Activated naive CD4-positive, alpha-beta T cell treated with Interleukin-2 at 50 U/mL for 16 hours (primary cell): Measurements from ENCODE around the gene CBR3.

Experiments used
- DNase-seq: peaks from one replicate; pipeline ENCODE4 v3.0.0-alpha.2; 2020

The CBR3 gene

GRCh38 chr21:36186506-36187399 is 51.9 kb downstream of the CBR3 start:
- DNase-seq, result no peak

GRCh38 chr21:36188081-36188681 is 53.3 kb downstream of the CBR3 start:
- no peak for DNase-seq

- DNase-seq, result no peak
Observed at GRCh38 chr21:36188937-36189336, 54.1 kb downstream of the CBR3 start.

GRCh38 chr21:36190736-36191135 is 55.9 kb downstream of the CBR3 start:
- no peak for DNase-seq

- no peak for DNase-seq
Observed at GRCh38 chr21:36193200-36193599, 58.3 kb downstream of the CBR3 start.

GRCh38 chr21:36194024-36194423 is 59.1 kb downstream of the CBR3 start:
- no peak for DNase-seq

GRCh38 chr21:36195613-36196012 is 60.7 kb downstream of the CBR3 start:
- DNase-seq, result no peak
